Mesenchymal stem cell (in vitro differentiated cells and primary cell): ENCODE data around the gene TDRD6.
A peak's percentile ranks its signal among the peaks of the same experiment; 100 is the strongest.

Experiments used
- DNase-seq: peaks from one replicate; pipeline ENCODE4 v3.0.0-alpha.2; 2013
- H2AFZ ChIP-seq: one replicate; pipeline ENCODE4 v1.6.1; 2013; ENCODE audit warnings: low read depth, mild to moderate bottlenecking, control low read depth, inconsistent platforms, low read length, moderate library complexity
- H2AK5ac ChIP-seq: 2 replicates; pipeline ENCODE4 v1.6.1; 2013; ENCODE audit warnings: low read length, moderate library complexity, mild to moderate bottlenecking, inconsistent platforms; ENCODE audit not compliant: severe bottlenecking
- H2BK120ac ChIP-seq: one replicate; pipeline ENCODE4 v1.6.1; 2013; ENCODE audit warnings: low read depth, mild to moderate bottlenecking, inconsistent platforms, low read length, moderate library complexity
- H2BK12ac ChIP-seq, 2 experiments: one replicate each; pipeline ENCODE4 v1.6.1; 2013; ENCODE audit warnings: inconsistent platforms in 2 of 2, low read length in 2 of 2, mild to moderate bottlenecking in 2 of 2, moderate library complexity in 2 of 2, control low read depth in 1 of 2
- H2BK15ac ChIP-seq: one replicate; pipeline ENCODE4 v1.6.1; 2013; ENCODE audit warnings: mild to moderate bottlenecking, low read depth, inconsistent platforms; ENCODE audit not compliant: poor library complexity, severe bottlenecking
- H2BK5ac ChIP-seq: 2 replicates; pipeline ENCODE4 v1.6.1; 2013; ENCODE audit warnings: low read depth, mild to moderate bottlenecking, low read length, control low read depth, inconsistent platforms; ENCODE audit not compliant: poor library complexity, severe bottlenecking
- H3K14ac ChIP-seq, 2 experiments: one replicate each; pipeline ENCODE4 v1.6.1; 2013; ENCODE audit warnings: inconsistent platforms in 2 of 2, low read length in 2 of 2, control low read depth in 1 of 2, mild to moderate bottlenecking in 1 of 2, moderate library complexity in 1 of 2
- H3K18ac ChIP-seq, 2 experiments: one replicate each; pipeline ENCODE4 v1.6.1; 2013; ENCODE audit warnings: inconsistent platforms in 2 of 2, low read length in 2 of 2, control low read depth in 1 of 2, low read depth in 1 of 2, mild to moderate bottlenecking in 1 of 2
- H3K23ac ChIP-seq, 2 experiments: one replicate each; pipeline ENCODE4 v1.6.1; 2013; ENCODE audit warnings: inconsistent platforms in 2 of 2, low read length in 2 of 2, mild to moderate bottlenecking in 2 of 2, moderate library complexity in 2 of 2, control low read depth in 1 of 2
- H3K27ac ChIP-seq: 2 replicates; pipeline ENCODE4 v1.5.1; 2013; ENCODE audit warnings: mild to moderate bottlenecking, moderate library complexity, low read length, control low read depth, inconsistent platforms; ENCODE audit not compliant: poor library complexity, severe bottlenecking
- H3K27me3 ChIP-seq, 2 experiments: 2 replicates each; pipeline versions ENCODE4 v1.6.1 to v1.7.0; 2013; ENCODE audit warnings: low read length in 2 of 2, mild to moderate bottlenecking in 2 of 2, moderate library complexity in 2 of 2, control low read depth in 1 of 2, inconsistent platforms in 1 of 2; ENCODE audit not compliant: control insufficient read depth in 1 of 2, insufficient read depth in 1 of 2
- H3K36me3 ChIP-seq, 2 experiments: 2 replicates each; pipeline versions ENCODE4 v1.6.1 to v1.7.0; 2013; ENCODE audit warnings: low read length in 2 of 2, control low read depth in 1 of 2, inconsistent platforms in 1 of 2, low read depth in 1 of 2, mild to moderate bottlenecking in 1 of 2; ENCODE audit not compliant: insufficient read depth in 2 of 2, control insufficient read depth in 1 of 2
- H3K4ac ChIP-seq, 2 experiments: one replicate each; pipeline ENCODE4 v1.6.1; 2013; ENCODE audit warnings: inconsistent platforms in 2 of 2, low read length in 2 of 2, mild to moderate bottlenecking in 2 of 2, moderate library complexity in 2 of 2, control low read depth in 1 of 2, low read depth in 1 of 2
- H3K4me1 ChIP-seq: 2 replicates; pipeline ENCODE4 v1.6.1; 2013; ENCODE audit warnings: low read depth, low read length, control low read depth; ENCODE audit not compliant: control insufficient read depth, insufficient read depth
- H3K4me2 ChIP-seq: 2 replicates; pipeline ENCODE4 v1.6.1; 2013; ENCODE audit warnings: low read length, mild to moderate bottlenecking, inconsistent platforms; ENCODE audit not compliant: poor library complexity, severe bottlenecking
- H3K4me3 ChIP-seq, 2 experiments: 2 replicates each; pipeline versions ENCODE4 v1.5.1 to v1.7.0; 2013; ENCODE audit warnings: low read length in 2 of 2, mild to moderate bottlenecking in 2 of 2, control low read depth in 1 of 2, low read depth in 1 of 2; ENCODE audit not compliant: insufficient read depth in 1 of 2
- H3K79me1 ChIP-seq: replicated peaks from 2 replicates; pipeline ENCODE4 v1.6.1; 2013; ENCODE audit warnings: mild to moderate bottlenecking, control low read depth, low read length, inconsistent platforms; ENCODE audit not compliant: poor library complexity, severe bottlenecking
- H3K9ac ChIP-seq: 2 replicates; pipeline ENCODE4 v1.7.0; 2013; ENCODE audit warnings: mild to moderate bottlenecking, low read length, moderate library complexity
- H3K9me3 ChIP-seq: 2 replicates; pipeline ENCODE4 v1.7.0; 2013; ENCODE audit warnings: mild to moderate bottlenecking, low read length; ENCODE audit not compliant: control insufficient read depth
- H4K8ac ChIP-seq: one replicate; pipeline ENCODE4 v1.6.1; 2013; ENCODE audit warnings: inconsistent platforms, mild to moderate bottlenecking, low read length, moderate library complexity
- H4K91ac ChIP-seq: one replicate; pipeline ENCODE4 v1.6.1; 2013; ENCODE audit warnings: mild to moderate bottlenecking, low read length, inconsistent platforms
- WGBS: methylation state at CpG from one replicate; pipeline ENCODE4 v1.1.7; 2013; ENCODE audit warnings: mixed read lengths; 5-methylcytosine and 5-hydroxymethylcytosine counted together

Gene TDRD6

DNA sequence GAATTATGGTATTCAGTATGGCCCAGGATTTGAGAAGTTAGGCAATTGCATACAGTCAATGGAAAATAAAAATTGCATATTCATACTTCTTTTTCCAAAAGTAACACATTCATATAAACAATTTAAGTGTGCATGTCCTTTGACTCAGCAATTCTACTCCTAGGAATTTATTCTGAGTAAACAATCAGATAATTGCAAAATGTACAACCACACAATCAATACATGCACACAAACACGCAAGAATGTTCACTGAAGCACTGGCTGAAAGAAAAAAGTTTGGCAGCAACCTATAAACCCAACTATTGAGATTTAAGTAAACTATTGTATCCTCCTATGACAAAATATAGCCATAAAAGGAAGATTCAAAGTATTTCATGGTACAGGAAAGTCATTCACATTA is 36.7 kb upstream of the TDRD6 start:
- Histone ChIP-seq H3K18ac (no peak overlapping the region), H2BK15ac (no peak overlapping the region), H3K14ac (no peak overlapping the region), H2BK5ac (no peak overlapping the region), H3K27me3 (no peaks in the 10 kb centered on the region), H3K79me1 (peaks cover 3% of the 10 kb centered on the region), H3K9ac (no peak overlapping the region), H3K23ac (no peak overlapping the region), H3K9me3 (no peaks in the 10 kb centered on the region), H2BK12ac (no peak overlapping the region), H3K4ac (no peak overlapping the region), H2BK120ac (no peak overlapping the region), H4K91ac (no peak overlapping the region), H4K8ac (no peak overlapping the region), H3K4me2 (no peak overlapping the region), H3K36me3 (no peaks in the 10 kb centered on the region), H3K27ac (no peak overlapping the region), H3K4me1 (peaks cover 2% of the 10 kb centered on the region), H2AK5ac (no peak overlapping the region), H3K4me3 (no peak overlapping the region), H2AFZ (no peak overlapping the region)
- 67% methylated on average over 1 of the region's 1 CpG for WGBS
- DNase-seq: peak; percentile 67

DNA sequence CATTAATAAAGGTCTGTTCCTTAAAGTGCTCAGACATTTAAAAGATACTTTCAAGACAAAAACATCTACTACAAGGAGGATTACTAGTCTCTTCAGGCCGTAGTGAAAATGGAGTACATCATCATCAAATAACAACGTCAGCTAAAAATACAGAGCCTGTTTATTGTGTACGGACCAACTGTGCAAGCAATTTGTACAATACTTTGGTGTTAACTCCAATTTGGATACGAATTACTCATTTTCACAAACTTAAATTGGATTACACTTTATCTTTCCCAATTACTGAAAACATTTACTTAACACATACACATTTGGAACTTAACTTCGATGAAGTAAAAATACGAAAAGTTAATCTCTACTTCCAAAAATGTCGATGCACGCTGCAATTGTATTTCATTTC is 35.9 kb upstream of the TDRD6 start:
- H4K8ac ChIP-seq: no peak overlapping the region
- 46% methylated on average over 8 of the region's 8 CpGs for WGBS
- H3K4me2 ChIP-seq: no peak overlapping the region
- peaks cover 2% of the 10 kb centered on the region for H3K4me1 ChIP-seq
- no peak overlapping the region for H4K91ac ChIP-seq
- peaks cover 0 to 3% of the 10 kb centered on the region in 2 experiments for H3K36me3 ChIP-seq
- no peak overlapping the region for H3K27ac ChIP-seq
- no peaks in the 10 kb centered on the region for H3K9me3 ChIP-seq
- H3K18ac ChIP-seq: no peak overlapping the region
- H3K9ac ChIP-seq: peak overlapping the region; percentile 90
- DNase-seq: peak; percentile 26
- no peak overlapping the region for H3K23ac ChIP-seq
- H3K4me3 ChIP-seq: peak overlapping the region in 1 of 2 experiments; percentile 96
- no peak overlapping the region for H2BK12ac ChIP-seq
- H3K4ac ChIP-seq: no peak overlapping the region
- no peak overlapping the region for H2BK120ac ChIP-seq
- H2BK5ac ChIP-seq: no peak overlapping the region
- H3K27me3 ChIP-seq: no peaks in the 10 kb centered on the region
- H3K14ac ChIP-seq: no peak overlapping the region
- H3K79me1 ChIP-seq: peaks cover 3% of the 10 kb centered on the region
- H2AFZ ChIP-seq: no peak overlapping the region
- no peak overlapping the region for H2BK15ac ChIP-seq
- no peak overlapping the region for H2AK5ac ChIP-seq

DNA sequence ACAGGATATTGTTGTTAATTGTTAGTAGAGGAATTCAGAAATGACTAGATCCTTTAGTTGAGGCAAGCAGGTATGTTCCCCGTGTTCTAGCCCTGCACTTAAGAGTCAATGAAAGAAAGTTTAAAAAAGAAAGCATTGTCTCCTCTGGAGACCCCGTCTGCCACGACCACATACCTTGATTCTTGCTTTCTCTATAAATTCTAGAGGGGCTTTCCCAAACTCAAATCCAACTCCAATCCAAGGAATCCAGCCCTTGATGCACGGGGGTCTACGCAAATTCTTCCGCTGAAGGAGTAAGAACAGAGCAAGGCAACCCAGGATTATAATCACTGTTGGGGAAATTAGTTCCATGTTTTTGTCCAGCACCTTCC is 35.5 kb upstream of the TDRD6 start:
- 0% methylated on average over 6 of the region's 6 CpGs for WGBS

DNA sequence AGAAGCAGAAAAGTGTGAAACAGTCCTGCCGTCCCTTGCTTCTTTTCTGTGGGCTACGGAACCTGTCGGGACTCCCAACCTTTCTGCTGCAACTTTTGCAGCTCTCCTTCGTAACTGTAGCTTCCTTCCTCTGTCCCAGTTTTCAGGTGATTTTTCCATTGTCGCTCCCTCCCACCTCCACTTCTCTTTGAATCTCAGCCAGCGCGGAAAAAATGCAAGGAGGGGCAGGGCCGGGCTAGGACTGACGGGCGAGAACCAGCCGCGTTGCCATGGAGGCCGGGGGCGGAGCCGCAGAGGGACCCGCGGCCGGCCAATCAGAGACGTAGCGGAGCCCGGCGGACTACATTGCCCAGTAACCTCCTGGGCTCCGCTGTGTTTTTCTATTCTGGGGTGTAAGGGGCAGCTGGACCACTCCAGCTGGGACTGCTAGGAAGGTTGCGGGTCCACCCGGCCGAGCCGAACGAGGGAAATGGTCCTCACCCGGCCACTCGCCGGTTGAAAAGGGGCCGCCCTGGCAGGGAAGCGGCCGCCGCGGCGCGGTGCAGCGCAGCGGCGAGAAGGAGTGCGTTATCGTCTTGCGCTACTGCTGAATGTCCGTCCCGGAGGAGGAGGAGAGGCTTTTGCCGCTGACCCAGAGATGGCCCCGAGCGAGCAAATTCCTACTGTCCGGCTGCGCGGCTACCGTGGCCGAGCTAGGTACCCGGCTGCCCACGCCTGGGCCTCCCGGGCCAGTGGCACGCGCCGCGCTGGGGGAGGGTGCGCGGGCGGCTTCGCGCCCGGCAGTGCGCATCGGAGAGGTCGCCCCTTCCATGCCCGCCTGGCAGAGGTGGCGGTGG is 34.9 kb upstream of the TDRD6 start, which contains the start of the genes CYP39A1 and SLC25A27:
CYP39A1 (minus strand) TSS at position 216 of the 836 bp plus-strand sequence. CDS start 236 bp downstream, outside the sequence.
SLC25A27 (plus strand) TSS at position 373 of the 836 bp plus-strand sequence; CDS start at position 591, 218 bp downstream.
- Histone ChIP-seq H2BK12ac (peak within 1 kb of the TSS; percentile 18 to 77), H4K91ac (peak within 1 kb of the TSS; percentile 18), H2BK120ac (no peak within 1 kb of the TSS), H3K27me3 (no peaks in the 10 kb centered on the region), H3K36me3 (peaks cover 0 to 3% of the 10 kb centered on the region in 2 experiments), H2AK5ac (no peak within 1 kb of the TSS), H3K14ac (peak within 1 kb of the TSS in 1 of 2 experiments; percentile 81), H3K79me1 (peaks cover 3% of the 10 kb centered on the region), H3K23ac (no peak within 1 kb of the TSS), H3K9me3 (no peaks in the 10 kb centered on the region), H3K18ac (peak within 1 kb of the TSS in 1 of 2 experiments; percentile 28), H3K27ac (no peak within 1 kb of the TSS), H3K4me2 (peak within 1 kb of the TSS; percentile 94), H3K4me1 (peaks cover 2% of the 10 kb centered on the region), H3K9ac (peak within 1 kb of the TSS; percentile 90), H3K4ac (peak within 1 kb of the TSS in 1 of 2 experiments; percentile 41), H2BK15ac (peak within 1 kb of the TSS; percentile 60), H2BK5ac (no peak within 1 kb of the TSS), H4K8ac (peak within 1 kb of the TSS; percentile 47), H3K4me3 (peak within 1 kb of the TSS; percentile 96 to 97), H2AFZ (peak within 1 kb of the TSS; percentile 100)
- peak; percentile 89 for DNase-seq
- under 1% methylated on average over 58 of the region's 72 CpGs for WGBS

More for the DNA sequence above, 35.5 kb upstream of the TDRD6 start:
- Histone ChIP-seq H3K79me1 (peaks cover 3% of the 10 kb centered on the region), H2BK12ac (no peak overlapping the region), H3K9me3 (no peaks in the 10 kb centered on the region), H3K9ac (peak overlapping the region; percentile 90), H3K23ac (no peak overlapping the region), H2AK5ac (no peak overlapping the region), H4K91ac (no peak overlapping the region), H3K18ac (no peak overlapping the region), H2AFZ (peak overlapping the region; percentile 66), H3K27ac (no peak overlapping the region), H3K4me2 (peak overlapping the region; percentile 94), H2BK120ac (no peak overlapping the region), H2BK5ac (no peak overlapping the region), H3K4me3 (peak overlapping the region; percentile 96 to 97), H3K36me3 (peaks cover 0 to 3% of the 10 kb centered on the region in 2 experiments), H3K4ac (no peak overlapping the region), H2BK15ac (no peak overlapping the region), H3K27me3 (no peaks in the 10 kb centered on the region), H4K8ac (no peak overlapping the region), H3K4me1 (peaks cover 2% of the 10 kb centered on the region), H3K14ac (no peak overlapping the region)
- DNase-seq: no peak
